GM21576 (cell line): ENCODE data around the gene MOB1B.
"Not testable (repeated sequence)": the region's sequence is repeated elsewhere in the genome, so short reads cannot be mapped to it uniquely, and the experiment has no call there.

Experiments used
- ATAC-seq: cut with Tn5 transposase; IDR thresholded peaks from one replicate; pipeline ENCODE4 v1.9.1; 2021; ENCODE audit warnings: mild to moderate bottlenecking, moderate library complexity; ENCODE audit not compliant: unreplicated experiment

The MOB1B gene

DNA sequence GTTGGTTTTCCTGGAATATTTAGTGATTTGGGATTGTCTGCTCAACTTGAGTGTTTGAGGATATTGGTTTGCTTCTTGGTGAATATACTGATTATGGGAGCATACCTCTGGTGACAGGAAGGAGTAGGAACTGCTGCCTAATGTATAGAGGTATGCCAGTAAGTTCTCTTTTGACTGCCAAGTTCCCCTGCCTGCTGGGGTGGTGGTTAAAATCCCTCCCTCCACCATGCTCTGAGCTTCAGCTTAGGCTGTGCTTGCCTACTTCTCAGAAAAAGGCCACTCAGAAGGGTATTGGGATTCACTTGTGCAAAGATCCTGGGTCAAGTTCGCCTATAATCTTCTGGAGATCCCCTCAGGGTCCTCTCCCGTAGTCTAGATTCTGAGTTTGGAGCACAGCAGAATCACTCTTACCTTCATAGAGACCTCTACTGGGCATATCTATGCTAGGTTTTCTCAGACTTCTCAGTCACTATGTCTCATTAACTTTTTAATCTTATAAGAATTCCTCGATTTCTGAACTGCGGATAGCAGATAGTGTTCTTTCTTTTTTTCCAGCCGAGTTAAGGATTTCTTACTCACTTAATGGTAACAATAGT lies 46.6 kb downstream of the MOB1B start:
- ATAC-seq = no peak

DNA sequence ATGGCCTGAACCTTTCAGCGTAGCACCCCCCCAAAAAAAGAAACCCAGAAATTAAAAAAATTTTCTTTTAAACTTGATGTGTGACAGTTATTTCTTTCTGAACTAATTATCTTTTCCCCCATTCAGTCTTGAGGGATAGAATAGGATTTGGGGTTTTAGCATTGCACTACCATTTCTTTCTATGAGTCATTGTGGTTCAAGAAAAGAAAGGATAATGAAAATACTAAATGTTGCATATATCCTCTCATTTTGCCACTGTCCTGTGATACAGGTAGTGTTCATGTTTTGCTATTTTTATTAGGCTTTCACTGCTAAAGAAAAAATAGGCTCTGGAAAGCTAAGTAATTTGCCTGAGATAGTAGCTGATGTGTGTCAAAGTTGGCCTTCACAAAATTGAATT lies 51.9 kb downstream of the MOB1B start:
- ATAC-seq = no peak

DNA sequence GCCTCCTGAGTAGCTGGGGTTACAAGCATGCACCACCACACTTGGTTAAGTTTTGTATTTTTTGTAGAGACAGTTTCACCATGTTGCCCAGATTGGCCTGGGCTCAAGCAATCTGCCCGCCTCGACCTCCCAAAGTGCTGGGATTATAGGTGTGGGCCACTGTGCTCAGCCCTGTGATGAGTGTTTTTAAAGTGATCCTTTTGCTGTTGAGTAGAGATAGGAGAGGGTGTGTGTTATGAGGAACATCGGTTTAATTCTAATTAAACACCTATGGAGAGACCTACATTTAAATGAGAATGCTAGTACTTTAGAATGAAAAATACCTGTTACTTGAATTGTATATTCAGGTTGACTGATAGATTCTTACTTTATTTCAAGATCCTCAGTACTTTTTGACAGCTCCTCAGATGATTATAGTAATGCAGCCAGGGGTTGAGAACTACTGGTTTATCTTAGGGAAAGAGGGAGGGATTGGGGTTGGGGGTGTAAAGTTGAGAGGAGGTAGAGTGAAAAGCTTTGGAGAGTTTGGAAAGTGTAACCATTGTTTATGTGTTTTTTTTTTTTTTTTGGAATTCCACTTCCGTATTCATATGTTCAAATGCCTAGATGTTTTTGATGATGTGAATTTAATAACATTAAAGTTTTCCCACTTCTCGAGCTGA lies 54.5 kb downstream of the MOB1B start:
- ATAC-seq = no peak

DNA sequence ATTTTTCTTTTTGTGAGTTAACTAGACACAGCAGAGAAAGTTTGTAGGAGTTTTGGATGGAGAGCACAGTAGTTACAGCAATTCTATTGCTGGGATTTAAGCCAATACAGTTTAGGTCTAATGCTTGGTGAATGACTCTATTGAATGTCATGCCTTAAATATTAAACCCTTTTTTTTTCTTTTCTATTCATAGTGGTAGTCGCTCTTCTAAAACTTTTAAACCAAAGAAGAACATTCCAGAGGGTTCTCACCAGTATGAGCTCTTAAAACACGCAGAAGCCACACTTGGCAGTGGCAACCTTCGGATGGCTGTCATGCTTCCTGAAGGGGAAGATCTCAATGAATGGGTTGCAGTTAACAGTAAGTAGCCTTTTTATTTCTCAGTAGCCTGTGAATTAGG lies 56.5 kb downstream of the MOB1B start:
- ATAC-seq = no peak

DNA sequence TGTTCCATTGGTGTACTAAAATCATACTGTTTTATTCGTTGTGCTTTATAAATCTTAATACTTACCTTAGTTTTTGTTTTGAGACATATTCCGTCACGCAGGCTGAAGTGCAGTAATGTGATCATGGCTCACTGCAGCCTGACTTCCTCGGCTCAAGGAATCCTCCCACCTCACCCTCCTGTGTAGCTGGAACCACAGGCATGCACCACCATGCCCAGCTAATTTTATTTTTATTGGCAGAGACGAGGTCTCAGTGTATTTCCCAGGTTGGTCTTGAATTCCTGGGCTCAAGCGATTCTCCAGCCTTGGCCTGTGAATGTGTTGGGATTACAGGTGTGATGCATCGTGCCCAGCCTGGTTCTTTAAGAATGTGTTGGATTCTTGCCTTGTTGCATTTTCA lies 66.9 kb downstream of the MOB1B start:
- no peak for ATAC-seq

DNA sequence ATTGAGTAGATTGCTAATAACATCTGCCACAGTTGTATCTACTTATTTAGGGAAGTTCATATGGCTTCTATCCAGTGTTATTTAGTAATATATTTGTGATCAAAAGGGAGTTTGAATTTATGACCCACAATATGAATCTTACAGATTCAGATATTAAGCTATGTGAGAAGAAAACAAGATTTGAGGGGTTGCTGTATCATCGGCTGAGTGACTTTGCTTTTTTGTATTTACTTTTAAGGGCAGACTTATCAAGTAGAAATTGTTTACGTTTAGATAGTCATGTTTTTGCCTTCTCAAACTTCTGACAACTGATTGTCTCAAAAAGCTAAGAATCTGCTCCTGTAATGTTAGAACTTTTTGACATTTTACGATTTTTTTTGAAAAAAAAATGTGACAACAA lies 74.1 kb downstream of the MOB1B start:
- ATAC-seq = no peak

DNA sequence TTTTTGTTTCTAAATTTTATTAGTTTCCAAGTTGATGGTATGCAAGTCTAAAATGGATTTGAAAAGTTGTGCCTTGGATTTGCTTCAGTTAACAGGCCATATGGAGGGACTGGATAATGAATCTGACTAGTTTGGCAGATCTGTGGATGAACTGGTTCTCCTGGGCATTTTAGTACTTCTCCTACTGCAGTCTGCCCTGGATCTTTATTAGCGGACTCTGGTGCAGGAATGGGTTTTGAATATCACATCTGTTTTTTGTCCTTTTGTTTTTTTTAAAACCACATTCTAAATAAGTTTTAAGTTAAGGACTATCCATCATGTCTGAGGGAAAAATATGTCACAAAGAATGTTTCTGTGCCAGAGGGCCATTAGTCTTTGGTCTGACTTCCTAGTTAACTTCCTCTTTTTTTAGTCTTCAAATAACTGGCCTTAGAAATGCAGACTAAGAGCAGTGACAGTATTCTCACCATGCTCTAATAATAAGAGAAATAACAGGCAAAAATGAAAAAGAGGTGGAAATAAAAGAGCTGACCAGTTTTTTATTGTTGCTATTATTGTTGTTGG lies 77.4 kb downstream of the MOB1B start:
- ATAC-seq = peak; percentile 72

DNA sequence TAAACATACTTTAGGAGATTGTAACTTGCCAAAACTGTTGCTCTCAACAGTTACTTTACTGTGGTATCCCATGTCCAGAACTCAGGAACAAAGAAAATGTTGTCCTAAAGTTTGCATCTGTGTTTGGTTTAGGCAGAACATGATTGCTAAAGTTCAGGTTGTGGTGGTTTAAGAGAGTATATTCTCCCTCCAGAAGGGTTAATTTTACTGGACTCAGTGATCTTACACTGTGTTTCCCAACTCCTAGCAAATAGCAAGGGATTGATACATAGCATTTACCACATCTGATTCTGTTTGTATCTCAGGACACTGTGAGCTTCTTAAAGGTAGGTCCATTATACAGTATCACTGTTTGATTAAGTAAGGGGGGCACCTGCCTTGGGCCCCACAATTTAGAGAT lies 78.0 kb downstream of the MOB1B start:
- ATAC-seq = no peak

DNA sequence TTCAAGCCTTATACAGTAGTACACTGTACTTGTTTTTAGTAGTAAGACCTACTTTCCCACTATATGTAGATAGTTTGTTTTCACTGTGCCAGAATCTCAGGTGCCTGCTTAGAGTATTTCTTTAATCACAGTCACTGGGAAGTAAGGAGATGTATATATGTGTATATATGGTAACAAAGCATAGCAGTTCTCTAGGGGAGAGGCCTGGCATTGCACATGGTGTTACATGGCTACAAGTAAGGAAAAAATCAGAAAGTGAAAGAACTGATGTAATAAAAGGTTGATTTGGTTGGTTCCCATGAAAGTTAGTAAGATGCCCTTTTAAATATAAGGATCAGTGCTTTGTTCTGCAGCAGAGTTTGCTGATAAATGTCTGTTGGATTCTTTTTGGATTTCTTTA lies 81.9 kb downstream of the MOB1B start:
- no peak for ATAC-seq

DNA sequence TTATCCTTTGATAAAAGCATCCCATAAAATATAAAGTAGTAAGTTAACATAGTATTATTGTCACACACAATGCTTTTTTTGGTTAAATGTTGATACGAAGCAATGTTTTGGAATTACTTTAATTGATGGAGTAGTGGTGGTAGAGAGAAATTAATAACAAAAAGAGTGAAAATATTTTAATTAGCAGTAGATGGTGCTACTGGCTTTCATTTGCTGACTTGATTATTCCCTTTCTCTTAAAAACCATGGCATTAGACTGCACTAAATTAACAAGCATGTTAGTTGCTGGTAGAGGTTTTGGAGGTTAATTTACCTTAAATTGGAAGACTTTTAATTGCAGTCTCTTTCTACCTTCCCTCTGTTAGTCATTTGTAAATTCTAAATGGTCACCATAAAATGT lies 82.4 kb downstream of the MOB1B start:
- no peak for ATAC-seq

DNA sequence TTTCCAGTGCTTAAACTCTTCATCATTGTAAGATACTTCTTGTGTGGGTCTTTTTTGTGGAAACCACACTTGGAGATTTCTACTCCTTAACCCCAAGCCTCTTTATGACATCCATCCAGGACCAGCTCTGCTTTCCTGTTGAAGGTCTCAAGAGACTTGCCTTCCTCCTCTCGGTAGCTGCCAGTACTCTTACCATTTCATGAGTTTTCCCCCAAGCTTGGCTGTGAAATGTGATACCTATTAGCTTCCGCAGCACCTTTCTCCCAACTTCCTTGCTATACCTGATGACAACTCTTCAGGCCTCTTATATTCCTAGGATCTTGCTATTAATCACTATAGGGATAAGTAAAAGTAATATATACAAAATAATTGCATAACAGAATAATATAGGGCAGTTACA lies 89.4 kb downstream of the MOB1B start:
- ATAC-seq = no peak

DNA sequence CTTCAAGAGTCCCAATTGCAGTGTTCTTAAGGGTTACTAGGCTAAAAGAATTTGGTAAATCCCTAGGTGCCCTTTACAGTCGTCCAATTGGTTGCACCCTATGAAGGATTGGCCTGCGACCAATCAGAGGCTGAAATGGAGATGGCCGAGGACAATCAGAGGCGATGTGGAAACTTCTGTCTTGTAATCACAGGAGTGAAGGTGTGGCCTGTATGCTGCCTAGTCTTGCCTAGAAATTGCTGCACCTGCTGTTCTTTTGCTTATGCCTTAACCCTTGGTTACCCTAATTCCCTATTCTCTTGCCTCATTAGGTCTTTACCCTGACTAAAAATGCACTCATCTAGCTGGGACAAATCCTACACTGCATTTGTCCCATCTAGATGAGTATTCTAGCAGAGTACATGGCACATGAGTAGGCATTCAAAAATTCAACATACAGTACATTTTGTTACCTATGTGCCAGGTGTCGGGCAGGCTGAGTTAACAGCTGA lies 90.3 kb downstream of the MOB1B start:
- no peak for ATAC-seq

DNA sequence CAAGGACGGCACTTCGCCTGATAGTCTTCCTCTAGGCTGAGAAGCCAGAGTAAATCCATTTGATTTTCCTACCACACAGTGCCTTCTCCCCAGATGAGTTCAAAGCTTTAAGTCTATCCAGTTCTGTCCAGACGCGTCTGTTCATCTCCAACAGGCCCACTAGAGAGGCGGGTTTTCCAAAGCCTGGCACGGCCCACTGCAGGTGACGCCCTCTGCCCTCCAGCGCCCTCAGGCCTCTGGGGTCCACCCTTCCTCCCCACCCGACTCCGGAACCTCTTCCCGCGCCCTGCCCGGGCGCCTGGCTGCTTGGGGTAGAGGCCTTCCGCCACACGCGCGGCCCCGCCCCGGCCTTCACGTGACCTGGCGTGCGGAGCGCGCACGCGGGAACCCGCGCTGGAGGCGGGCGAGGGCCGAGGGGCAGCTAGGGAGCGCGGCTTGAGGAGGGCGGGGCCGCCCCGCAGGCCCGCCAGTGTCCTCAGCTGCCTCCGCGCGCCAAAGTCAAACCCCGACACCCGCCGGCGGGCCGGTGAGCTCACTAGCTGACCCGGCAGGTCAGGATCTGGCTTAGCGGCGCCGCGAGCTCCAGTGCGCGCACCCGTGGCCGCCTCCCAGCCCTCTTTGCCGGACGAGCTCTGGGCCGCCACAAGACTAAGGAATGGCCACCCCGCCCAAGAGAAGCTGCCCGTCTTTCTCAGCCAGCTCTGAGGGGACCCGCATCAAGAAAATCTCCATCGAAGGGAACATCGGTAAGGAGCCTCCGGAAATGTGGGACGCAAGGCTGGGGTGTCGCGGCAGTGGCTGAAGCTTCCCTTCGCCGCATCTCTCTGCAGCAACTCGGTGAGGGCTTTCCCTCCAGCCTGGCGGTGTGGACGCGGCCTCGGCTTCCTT lies 91.3 kb downstream of the MOB1B start, which contains the start of gene DCK:
Gene DCK (plus strand): TSS at position 469 of the 888 bp plus-strand sequence. CDS start 187 bp downstream, at position 656.
- peak; percentile 70 for ATAC-seq

DNA sequence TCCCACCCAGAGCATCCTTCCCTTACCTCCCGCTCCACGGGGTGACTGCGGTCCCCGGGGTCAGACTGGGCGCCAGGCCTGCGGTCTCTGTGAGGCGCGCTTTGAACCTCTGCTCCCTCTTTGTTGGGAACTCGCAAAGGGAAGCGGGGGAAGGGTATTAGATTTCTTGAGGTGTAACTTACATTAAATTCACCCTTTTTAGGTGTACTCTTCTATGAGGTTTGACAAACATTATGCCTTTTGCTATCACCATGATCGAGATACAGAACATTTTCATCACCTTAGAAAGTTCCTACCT lies 91.8 kb downstream of the MOB1B start:
- no peak for ATAC-seq

DNA sequence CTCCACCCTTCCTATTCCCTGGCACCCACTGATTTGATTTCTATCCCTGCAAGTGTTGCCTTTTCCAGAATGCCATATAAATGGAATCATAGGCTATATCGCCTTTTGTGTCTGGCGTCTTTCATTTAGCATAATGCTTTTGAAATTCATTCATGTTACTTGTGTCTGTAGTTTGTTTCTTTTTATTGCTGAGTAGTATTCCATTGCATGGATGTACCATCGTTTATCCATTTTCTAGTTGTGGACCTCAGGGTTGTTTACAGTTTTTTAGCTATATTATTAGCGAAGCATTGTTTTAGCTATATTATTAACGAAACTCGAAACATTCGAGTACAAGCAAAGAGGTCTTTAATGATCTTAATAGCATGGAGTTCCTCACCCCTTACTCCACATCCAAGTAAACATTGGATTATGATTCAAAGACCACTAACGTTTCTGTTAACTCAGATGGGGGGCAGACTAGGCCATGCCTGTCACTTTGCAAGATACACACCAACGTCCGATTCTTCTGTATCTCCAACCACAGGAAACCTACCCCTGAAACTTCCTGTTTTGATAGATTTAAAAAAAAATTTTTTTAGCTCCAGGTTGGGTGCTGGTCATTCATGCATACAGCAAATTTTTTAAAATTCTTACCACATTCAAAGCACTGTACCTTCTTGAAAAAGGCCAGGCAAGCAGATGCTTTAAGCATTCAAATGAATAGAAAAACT lies 92.4 kb downstream of the MOB1B start:
- peak; percentile 43 for ATAC-seq

DNA sequence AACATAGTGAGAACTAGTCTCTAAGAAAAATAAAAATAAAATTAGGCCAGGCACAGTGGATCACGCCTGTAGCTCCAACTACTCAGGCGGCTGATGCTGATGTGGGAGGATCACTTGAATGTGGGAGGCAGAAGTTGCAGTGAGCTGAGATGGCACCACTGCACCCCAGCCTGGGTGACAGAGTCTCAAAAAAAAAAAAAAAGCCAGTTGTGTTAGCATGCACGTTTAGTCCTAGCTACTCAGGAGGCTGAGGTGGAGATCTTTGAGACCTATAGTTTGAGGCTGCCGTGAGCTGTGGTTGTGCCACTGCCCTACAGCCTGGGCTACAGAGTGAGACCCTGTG lies 93.8 kb downstream of the MOB1B start:
- no peak for ATAC-seq

DNA sequence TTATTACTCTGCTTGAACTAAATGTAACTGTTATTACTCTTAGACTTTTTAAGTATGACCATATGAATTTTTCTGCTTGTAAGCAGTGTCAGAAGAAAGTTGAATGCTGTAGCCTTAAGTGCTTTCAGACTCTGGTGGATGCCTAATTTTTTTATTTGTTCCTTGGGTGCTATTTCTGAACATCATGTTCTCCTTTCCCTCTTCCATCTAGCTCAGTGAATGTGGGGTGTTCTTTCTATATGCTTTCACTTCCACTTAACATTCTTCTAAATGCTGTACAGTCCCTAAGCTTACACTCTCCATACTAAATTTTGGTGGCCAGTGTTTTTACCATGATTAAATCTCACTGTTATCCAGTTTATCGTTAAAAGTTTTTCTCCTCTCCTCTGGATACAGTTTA lies 94.9 kb downstream of the MOB1B start:
- no peak for ATAC-seq

DNA sequence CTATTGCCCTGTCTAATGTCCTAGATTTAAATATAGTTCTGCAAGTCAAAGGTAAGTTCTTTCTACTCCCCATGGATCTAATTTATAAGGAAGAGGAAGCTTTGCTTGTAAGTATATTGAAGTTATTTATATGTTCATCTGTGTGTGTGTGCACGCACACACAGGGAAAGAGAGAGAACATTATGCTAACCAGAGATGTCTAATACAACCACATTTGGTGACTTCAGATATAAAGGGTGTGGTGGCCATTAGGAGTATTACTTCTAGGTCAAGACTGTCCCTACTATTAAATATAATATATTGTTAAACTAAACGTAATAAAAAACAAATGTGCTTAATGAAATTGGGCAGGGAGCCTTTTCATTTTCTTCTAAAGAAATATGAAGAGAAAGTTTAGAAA lies 95.4 kb downstream of the MOB1B start:
- no peak for ATAC-seq

DNA sequence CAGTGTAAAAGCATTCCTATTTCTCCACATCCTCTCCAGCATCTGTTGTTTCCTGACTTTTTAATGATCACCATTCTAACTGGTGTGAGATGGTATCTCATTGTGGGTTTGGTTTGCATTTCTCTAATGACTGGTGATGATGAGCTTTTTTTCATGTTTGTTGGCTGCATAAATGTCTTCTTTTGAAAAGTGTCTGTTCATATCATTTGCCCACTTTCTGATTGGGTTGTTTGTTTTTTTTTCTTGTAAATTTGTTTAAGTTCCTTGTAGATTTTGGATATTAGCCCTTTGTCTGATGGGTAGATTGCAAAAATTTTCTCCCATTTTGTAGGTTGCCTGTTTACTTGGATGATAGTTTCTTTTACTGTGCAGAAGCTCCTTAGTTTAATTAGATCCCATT lies 97.5 kb downstream of the MOB1B start:
- ATAC-seq = not testable (repeated sequence)

DNA sequence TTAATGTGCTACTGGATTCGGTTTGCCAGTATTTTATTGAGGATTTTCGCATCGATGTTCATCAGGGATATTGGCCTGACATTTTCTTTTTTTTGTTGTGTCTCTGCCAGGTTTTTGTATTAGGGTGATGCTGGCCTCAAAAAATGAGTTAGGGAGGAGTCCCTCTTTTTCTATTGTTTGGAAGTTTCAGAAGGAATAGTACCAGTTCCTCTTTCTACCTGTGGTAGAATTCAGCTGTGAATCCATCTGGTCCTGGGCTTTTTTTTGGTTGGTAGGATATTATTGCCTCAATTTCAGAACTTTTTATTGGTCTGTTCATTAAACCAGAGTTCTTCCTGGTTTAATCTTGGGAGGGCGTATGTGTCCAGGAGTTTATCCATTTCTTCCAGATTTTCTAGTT lies 99.2 kb downstream of the MOB1B start:
- not testable (repeated sequence) for ATAC-seq

DNA sequence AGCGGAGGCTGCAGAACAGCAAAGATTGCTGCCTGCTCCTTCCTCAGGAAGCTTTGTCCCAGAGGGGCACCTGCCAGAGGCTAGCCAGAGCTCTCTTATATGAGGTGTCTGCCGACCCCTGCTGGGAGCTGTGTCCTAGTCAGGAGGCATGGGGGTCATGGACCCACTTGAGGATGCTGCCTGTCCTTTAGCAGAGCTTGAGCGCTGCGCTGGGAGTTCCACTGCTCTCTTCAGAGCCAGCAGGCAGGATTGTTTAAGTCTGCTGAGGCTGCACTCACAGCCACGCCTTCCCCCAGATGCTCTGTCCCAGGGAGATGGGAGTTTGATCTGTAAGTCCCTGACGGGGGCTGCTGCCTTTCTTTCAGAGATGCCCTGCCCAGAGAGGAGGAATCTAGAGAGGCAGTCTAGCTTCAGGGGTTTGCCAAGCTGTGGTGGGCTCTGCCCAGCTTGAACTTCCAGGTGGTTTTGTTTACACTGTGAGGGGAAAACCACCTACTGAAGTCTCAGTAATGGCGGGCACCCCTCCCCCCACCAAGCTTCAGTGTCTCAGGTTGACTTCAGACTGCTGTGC lies 102.2 kb downstream of the MOB1B start:
- no peak for ATAC-seq
